ENCODE measurements around the gene C16orf95. TPM values are rescaled to one million over a fixed set of nuclear protein-coding genes. Genes with fewer than 3 reads are reported as not detected.

The C16orf95 gene
- total RNA-seq, 1 donor from 2014 or later, result 6.8 TPM

- H3K27ac Mint-ChIP-seq (ENCODE audit: unreplicated experiment), result no peak overlapping the region
- peaks cover 8% of the 10 kb centered on the region for H3K27me3 Mint-ChIP-seq (ENCODE audit: low read depth)
- no peaks in the 10 kb centered on the region for H3K9me3 Mint-ChIP-seq
- peak; percentile 20 for DNase-seq (ENCODE audit: low read depth, low spot score)
- peaks cover 21% of the 10 kb centered on the region for H3K4me1 Mint-ChIP-seq
- peak overlapping the region; percentile 47 for H3K4me3 Mint-ChIP-seq
- TF ChIP-seq CTCF (conservative IDR thresholded peaks at IDR 0.05), result no peak
- H3K36me3 Mint-ChIP-seq (ENCODE audit: low read depth), result no peaks in the 10 kb centered on the region
These were observed 41.0 kb downstream of the C16orf95 start for GRCh38 chr16:87276091-87276701.

GRCh38 chr16:87274794-87275193 is 42.4 kb downstream of the C16orf95 start:
- Mint-ChIP-seq H3K9me3 (no peaks in the 10 kb centered on the region), H3K4me3 (no peak overlapping the region), H3K36me3 (ENCODE audit: low read depth) (no peaks in the 10 kb centered on the region), H3K4me1 (peaks cover 21% of the 10 kb centered on the region), H3K27ac (ENCODE audit: unreplicated experiment) (no peak overlapping the region), H3K27me3 (ENCODE audit: low read depth) (peaks cover 8% of the 10 kb centered on the region)
- no peak for TF ChIP-seq CTCF (conservative IDR thresholded peaks at IDR 0.05)
- DNase-seq (ENCODE audit: low read depth, low spot score), result no peak

- H3K4me3 Mint-ChIP-seq, result no peak overlapping the region
- no peak for TF ChIP-seq CTCF (conservative IDR thresholded peaks at IDR 0.05)
- peaks cover 3% of the 10 kb centered on the region for H3K27me3 Mint-ChIP-seq (ENCODE audit: low read depth)
- H3K9me3 Mint-ChIP-seq, result no peaks in the 10 kb centered on the region
- no peaks in the 10 kb centered on the region for H3K36me3 Mint-ChIP-seq (ENCODE audit: low read depth)
- DNase-seq (ENCODE audit: low read depth, low spot score), result no peak
- no peak overlapping the region for H3K27ac Mint-ChIP-seq (ENCODE audit: unreplicated experiment)
- H3K4me1 Mint-ChIP-seq, result peaks cover 19% of the 10 kb centered on the region
These were observed 43.6 kb downstream of the C16orf95 start for GRCh38 chr16:87273471-87274030.

- Mint-ChIP-seq H3K4me1 (peaks cover 11% of the 10 kb centered on the region), H3K4me3 (no peak overlapping the region), H3K36me3 (ENCODE audit: low read depth) (peaks cover under 1% of the 10 kb centered on the region), H3K9me3 (no peaks in the 10 kb centered on the region), H3K27ac (ENCODE audit: unreplicated experiment) (peak overlapping the region; percentile 71), H3K27me3 (ENCODE audit: low read depth) (no peaks in the 10 kb centered on the region)
- no peak for DNase-seq (ENCODE audit: low read depth, low spot score)
- no peak for TF ChIP-seq CTCF (conservative IDR thresholded peaks at IDR 0.05)
These were observed 45.9 kb downstream of the C16orf95 start for GRCh38 chr16:87271256-87271655.

GRCh38 chr16:87267566-87267965 is 49.6 kb downstream of the C16orf95 start:
- Mint-ChIP-seq H3K36me3 (ENCODE audit: low read depth) (peaks cover 2% of the 10 kb centered on the region), H3K4me3 (no peak overlapping the region), H3K27ac (ENCODE audit: unreplicated experiment) (no peak overlapping the region), H3K9me3 (no peaks in the 10 kb centered on the region), H3K4me1 (peaks cover 9% of the 10 kb centered on the region), H3K27me3 (ENCODE audit: low read depth) (no peaks in the 10 kb centered on the region)
- no peak for TF ChIP-seq CTCF (conservative IDR thresholded peaks at IDR 0.05)
- DNase-seq (ENCODE audit: low read depth, low spot score), result no peak
